Hepatocyte (in vitro differentiated cells): Measurements from ENCODE around the gene NEUROD6. TPM values are rescaled to one million over a fixed set of nuclear protein-coding genes. Genes with fewer than 3 reads are reported as not detected.

Source experiments
- DNase-seq: peaks from one replicate; pipeline ENCODE4 v3.0.0-alpha.2; 2016; ENCODE audit warnings: low spot score
- H2AFZ ChIP-seq: fragments of 200-600 bp; sonication (generic); 2 replicates; pipeline ENCODE4 v1.6.0; 2016; ENCODE audit warnings: antibody characterized with exemption, mild to moderate bottlenecking
- H3K27ac ChIP-seq: fragments of 200-600 bp; sonication (generic); 2 replicates; pipeline ENCODE4 v1.5.1; 2016; ENCODE audit warnings: mild to moderate bottlenecking
- H3K27me3 ChIP-seq: fragments of 200-600 bp; sonication (generic); 2 replicates; pipeline ENCODE4 v1.6.1; 2016
- H3K36me3 ChIP-seq: fragments of 200-600 bp; sonication (generic); replicated peaks from 2 replicates; pipeline ENCODE4 v1.5.1; 2016; ENCODE audit warnings: low read depth; ENCODE audit not compliant: insufficient read depth
- H3K4me1 ChIP-seq: fragments of 200-600 bp; sonication (generic); 2 replicates; pipeline ENCODE4 v1.5.1; 2016; ENCODE audit warnings: mild to moderate bottlenecking, moderate library complexity; ENCODE audit not compliant: insufficient read depth
- H3K4me2 ChIP-seq: fragments of 200-600 bp; sonication (generic); 2 replicates; pipeline ENCODE4 v1.6.0; 2016
- H3K4me3 ChIP-seq: fragments of 200-600 bp; sonication (generic); 2 replicates; pipeline ENCODE4 v1.5.1; 2016; ENCODE audit warnings: mild to moderate bottlenecking
- H3K79me2 ChIP-seq: fragments of 200-600 bp; sonication (generic); 2 replicates; pipeline ENCODE4 v1.6.0; 2017; ENCODE audit warnings: mild to moderate bottlenecking
- H3K9me2 ChIP-seq: fragments of 200-600 bp; sonication (generic); replicated peaks from 2 replicates; pipeline ENCODE4 v1.6.0; 2017; ENCODE audit warnings: mild to moderate bottlenecking; ENCODE audit not compliant: insufficient read depth
- H3K9me3 ChIP-seq: fragments of 200-600 bp; sonication (generic); 2 replicates; pipeline ENCODE4 v1.5.1; 2016; ENCODE audit warnings: low read depth, mild to moderate bottlenecking
- H4K20me1 ChIP-seq: fragments of 200-600 bp; sonication (generic); 2 replicates; pipeline ENCODE4 v1.6.0; 2016; ENCODE audit warnings: mild to moderate bottlenecking; ENCODE audit not compliant: insufficient read depth, poor library complexity, severe bottlenecking
- CTCF ChIP-seq: fragments of 200-600 bp; sonication (generic); IDR thresholded peaks from 2 replicates; pipeline ENCODE4 v1.5.1; 2016; ENCODE audit warnings: antibody characterized with exemption, mild to moderate bottlenecking; ENCODE audit not compliant: poor library complexity
- EZH2 ChIP-seq: fragments of 200-600 bp; sonication (generic); IDR thresholded peaks from 2 replicates; pipeline ENCODE4 v1.6.1; 2016; ENCODE audit warnings: antibody characterized with exemption, mild to moderate bottlenecking, borderline replicate concordance
- EZH2phosphoT487 ChIP-seq: fragments of 200-600 bp; sonication (generic); IDR thresholded peaks from one replicate; pipeline ENCODE4 v1.6.1; 2018; ENCODE audit warnings: antibody characterized with exemption, mild to moderate bottlenecking, low read depth, moderate library complexity; ENCODE audit not compliant: unreplicated experiment, severe bottlenecking
- WGBS: methylation state at CpG from one replicate; pipeline ENCODE4 v1.1.6; 2016; ENCODE audit warnings: low lambda C conversion rate; ENCODE audit errors: missing lambda C conversion rate; 5-methylcytosine and 5-hydroxymethylcytosine counted together
- polyA plus RNA-seq: library from polyadenylated mRNA; unstranded; fragments of >200 nt; fragmentation: Nextera tagmentation; extraction: Ambion mirVana; gene quantifications from 2 replicates; pipeline ENCODE4 v1.2.1, GENCODE V29; 2016
- small RNA-seq: library from RNA; depleted of rRNA; stranded (forward); fragments of <200 nt; gene quantifications from one replicate; pipeline ENCODE3, GENCODE V24; 2014
- total RNA-seq: library from RNA; depleted of rRNA; stranded (reverse); fragments of >200 nt; gene quantifications from 2 replicates; pipeline ENCODE4 v1.2.3, GENCODE V29; 2014

The NEUROD6 gene
- total and polyA plus RNA-seq, 2 experiments from 2014 or later: not detected

- WGBS: 63% methylated on average over 1 of the region's 1 CpG
- Histone ChIP-seq H3K4me1 (no peaks in the 10 kb centered on the region), H4K20me1 (no peaks in the 10 kb centered on the region), H2AFZ (no peak overlapping the region), H3K9me2 (no peaks in the 10 kb centered on the region), H3K4me3 (no peak overlapping the region), H3K79me2 (no peaks in the 10 kb centered on the region), H3K27ac (no peak overlapping the region), H3K36me3 (no peaks in the 10 kb centered on the region), H3K9me3 (no peaks in the 10 kb centered on the region), H3K27me3 (no peaks in the 10 kb centered on the region), H3K4me2 (no peak overlapping the region)
- TF ChIP-seq CTCF: no peak
- no peak for TF ChIP-seq EZH2phosphoT487
- no peak for TF ChIP-seq EZH2
- no peak for DNase-seq
These were observed 41.2 kb downstream of the NEUROD6 start for GRCh38 chr7:31299336-31299735.

GRCh38 chr7:31290601-31291000, 49.9 kb downstream of the NEUROD6 start:
- Histone ChIP-seq H3K4me3 (no peak overlapping the region), H3K4me1 (no peaks in the 10 kb centered on the region), H3K27me3 (peaks cover 2% of the 10 kb centered on the region), H3K36me3 (no peaks in the 10 kb centered on the region), H3K9me2 (no peaks in the 10 kb centered on the region), H3K27ac (no peak overlapping the region), H4K20me1 (no peaks in the 10 kb centered on the region), H3K9me3 (no peaks in the 10 kb centered on the region), H3K4me2 (no peak overlapping the region), H2AFZ (no peak overlapping the region), H3K79me2 (no peaks in the 10 kb centered on the region)
- TF ChIP-seq EZH2 (no peak), EZH2phosphoT487 (no peak), CTCF (no peak)
- 66% methylated on average over 2 of the region's 2 CpGs for WGBS
- DNase-seq: no peak

Small RNAs within 50 kb of the gene (small RNA-seq; reads per million reads assigned to genes)
- gene AC006380.1: not detected

Other genes starting within 250 kb of the NEUROD6 start
- gene ITPRID1, start 173.4 kb upstream of the NEUROD6 start, total RNA-seq: 0.36 TPM in 1 of 2 replicates, not detected in the other
- gene ITPRID1, start 173.4 kb upstream of the NEUROD6 start, polyA plus RNA-seq: 0.06 and 0.71 TPM in 2 replicates